Epithelial cell of proximal tubule (primary cell): ENCODE data around the gene CLIC3. TPM values are rescaled to one million over a fixed set of nuclear protein-coding genes. Genes with fewer than 3 reads are reported as not detected.

Experiments
- DNase-seq: peaks from one replicate; pipeline ENCODE4 v3.0.0-alpha.2; 2011; ENCODE audit warnings: low read depth
- H3K4me3 ChIP-seq: 2 replicates; pipeline ENCODE4 v1.5.1; 2011; ENCODE audit warnings: low read depth, mild to moderate bottlenecking, low read length
- CTCF ChIP-seq: conservative IDR thresholded peaks from 2 replicates; pipeline ENCODE4 v1.5.1; 2012; ENCODE audit warnings: low read depth, mild to moderate bottlenecking, low read length
- total RNA-seq: library from RNA; depleted of rRNA; stranded (reverse); fragments of >200 nt; gene quantifications from 2 replicates; pipeline ENCODE4 v1.2.3, GENCODE V29; 2015

CLIC3 gene
- total RNA-seq, 1 donor from 2014 or later = 2.4 TPM

GRCh38 chr9:136950656-136951276 lies 45.6 kb downstream of the CLIC3 start:
- DNase-seq = no peak
- no peak for TF ChIP-seq CTCF

DNA sequence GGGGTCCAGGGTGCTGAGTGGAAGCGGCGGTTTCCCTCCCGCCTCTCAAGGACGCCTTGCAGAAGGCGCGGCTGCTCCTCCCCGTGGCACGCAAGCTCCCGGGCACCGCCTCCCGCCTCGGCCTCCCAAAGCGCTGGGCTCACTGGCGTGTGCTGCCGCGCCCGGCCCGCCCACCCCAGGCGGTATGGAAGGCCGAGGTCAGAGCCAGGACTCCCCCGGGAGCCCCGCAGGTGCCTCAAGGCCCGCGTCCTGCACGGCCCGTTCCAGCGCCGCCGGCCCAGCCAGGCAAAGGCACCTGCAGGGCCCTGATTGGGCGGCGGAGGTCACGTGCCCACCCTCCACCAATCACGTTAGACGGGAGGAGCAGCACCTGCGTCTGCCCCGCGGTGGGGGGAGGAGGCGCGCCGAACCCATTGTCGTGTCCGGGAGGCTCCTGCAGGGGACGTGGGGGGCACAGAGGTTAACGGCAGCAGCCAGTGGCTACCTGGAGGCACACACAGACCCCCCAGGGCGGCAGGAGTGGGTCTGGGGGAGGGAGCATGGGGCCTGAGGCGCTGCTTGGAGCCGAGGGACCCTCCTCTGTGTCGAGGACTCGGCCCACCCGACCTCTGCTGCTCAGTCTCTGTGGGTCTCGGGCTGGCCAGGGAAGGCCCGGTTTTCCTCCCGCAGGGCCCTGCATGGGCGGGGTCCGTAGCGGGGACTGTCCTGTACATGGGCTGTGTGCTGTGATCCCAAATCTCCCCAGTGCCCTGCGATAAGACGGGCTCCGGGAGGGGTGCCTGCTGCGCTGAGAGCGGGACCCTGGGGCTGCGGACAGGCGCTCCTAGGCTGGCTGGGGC lies 46.3 kb downstream of the CLIC3 start:
- TF ChIP-seq CTCF = no peak
- peak overlapping the region; percentile 77 for H3K4me3 ChIP-seq
- no peak for DNase-seq

More at GRCh38 chr9:136950656-136951276, 45.6 kb downstream of the CLIC3 start:
- H3K4me3 ChIP-seq = peak overlapping the region; percentile 77

DNA sequence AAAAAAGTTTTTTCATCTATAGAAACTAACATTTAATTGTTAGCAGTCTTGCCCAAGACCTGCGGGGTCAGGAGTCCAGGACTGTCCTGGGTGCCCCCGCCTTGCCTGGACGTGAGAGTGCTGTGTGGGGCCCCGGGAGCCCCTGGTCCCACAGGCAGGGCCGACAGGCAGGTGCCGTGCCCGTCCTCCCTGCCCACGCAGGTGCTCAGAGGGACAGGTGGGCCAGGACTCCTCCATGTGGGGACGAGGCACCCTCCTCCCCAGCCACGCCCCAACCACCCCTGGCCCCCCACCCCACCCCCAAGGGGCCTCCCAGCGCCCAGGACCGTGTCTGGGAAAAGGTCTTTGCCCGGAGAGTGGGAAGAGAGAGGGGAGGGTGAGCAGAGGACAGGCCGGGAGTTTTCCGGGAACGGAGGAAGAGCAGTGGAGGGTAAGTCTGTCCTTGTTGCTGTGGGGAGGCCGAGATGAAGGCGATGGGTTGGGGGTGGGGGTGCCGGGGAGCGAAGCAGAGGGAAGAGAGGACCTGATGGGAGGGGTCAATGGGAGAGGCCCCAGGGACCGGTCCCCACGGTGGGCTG lies 47.0 kb downstream of the CLIC3 start:
- no peak for TF ChIP-seq CTCF
- no peak for DNase-seq
- H3K4me3 ChIP-seq = peak overlapping the region; percentile 77

DNA sequence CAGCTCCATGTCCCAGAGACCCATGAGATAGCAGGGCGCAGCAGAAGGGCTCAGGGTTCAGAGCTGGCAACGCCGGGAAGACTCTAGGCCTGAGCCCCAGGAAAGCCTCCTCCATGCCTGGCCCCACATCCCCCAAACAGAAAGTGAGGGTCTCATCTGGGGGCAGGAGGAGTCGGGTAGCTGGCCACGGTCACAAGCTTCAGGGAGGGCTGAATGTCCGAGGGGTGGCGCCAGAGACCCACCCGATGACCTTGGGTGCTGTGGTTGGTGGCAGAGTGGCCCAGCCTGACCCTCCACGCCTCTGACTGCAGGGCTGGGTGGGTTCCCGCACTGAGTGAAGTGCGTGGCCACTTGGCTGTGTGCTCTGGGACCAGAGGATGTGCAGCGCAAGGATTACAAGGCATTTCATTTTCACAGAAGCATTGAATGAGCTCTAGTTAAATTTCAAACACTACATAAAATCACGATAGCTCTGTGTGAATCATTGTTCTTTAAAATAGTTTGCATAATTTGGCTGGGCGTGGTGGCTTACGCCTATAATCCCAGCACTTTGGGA lies 48.3 kb downstream of the CLIC3 start:
- H3K4me3 ChIP-seq = no peak overlapping the region
- no peak for DNase-seq
- TF ChIP-seq CTCF = peak; percentile 58

DNA sequence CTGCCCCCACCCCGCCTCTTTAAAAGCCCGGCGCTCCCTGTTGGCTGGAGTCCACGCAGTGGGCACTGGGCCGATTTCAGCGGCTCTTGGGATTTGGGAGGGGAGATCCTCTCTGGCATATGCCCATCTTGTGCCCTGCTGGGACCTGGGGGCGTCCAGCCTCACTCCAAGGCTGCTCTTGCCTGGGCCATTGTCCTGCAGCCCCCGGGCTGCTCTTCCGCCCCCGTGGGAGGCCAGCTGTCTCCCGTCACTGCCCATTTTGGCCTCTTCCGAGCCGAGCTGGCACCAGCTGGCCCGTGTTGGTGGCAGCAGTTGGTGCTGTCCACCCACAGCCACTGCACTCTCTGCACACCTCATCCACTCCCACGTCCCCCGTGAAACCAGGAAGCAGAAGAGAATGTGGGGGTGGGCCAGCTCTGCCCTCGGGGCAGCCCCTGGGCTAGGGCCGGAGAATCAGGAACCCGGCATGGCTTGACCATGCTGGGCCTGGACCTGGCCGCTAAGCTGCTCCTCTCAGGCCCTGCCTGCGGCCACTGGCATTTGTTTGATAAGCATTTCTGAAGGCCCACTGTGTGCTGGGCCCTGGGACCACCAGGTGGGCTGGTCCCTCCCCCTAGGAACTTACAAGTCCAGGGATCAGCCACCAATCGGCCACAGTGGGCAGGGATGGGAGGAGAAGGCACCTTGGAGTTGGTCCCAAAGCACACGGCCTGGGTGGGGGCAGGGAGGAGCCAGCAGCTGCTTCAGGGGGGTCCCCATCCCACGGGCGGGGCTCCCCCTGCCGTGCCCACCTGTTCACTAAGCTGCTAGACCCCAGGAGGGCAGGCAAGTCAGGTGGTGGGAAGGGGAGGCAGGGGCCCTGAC lies 49.1 kb downstream of the CLIC3 start:
- TF ChIP-seq CTCF = no peak
- no peak for DNase-seq
- H3K4me3 ChIP-seq = no peak overlapping the region

DNA sequence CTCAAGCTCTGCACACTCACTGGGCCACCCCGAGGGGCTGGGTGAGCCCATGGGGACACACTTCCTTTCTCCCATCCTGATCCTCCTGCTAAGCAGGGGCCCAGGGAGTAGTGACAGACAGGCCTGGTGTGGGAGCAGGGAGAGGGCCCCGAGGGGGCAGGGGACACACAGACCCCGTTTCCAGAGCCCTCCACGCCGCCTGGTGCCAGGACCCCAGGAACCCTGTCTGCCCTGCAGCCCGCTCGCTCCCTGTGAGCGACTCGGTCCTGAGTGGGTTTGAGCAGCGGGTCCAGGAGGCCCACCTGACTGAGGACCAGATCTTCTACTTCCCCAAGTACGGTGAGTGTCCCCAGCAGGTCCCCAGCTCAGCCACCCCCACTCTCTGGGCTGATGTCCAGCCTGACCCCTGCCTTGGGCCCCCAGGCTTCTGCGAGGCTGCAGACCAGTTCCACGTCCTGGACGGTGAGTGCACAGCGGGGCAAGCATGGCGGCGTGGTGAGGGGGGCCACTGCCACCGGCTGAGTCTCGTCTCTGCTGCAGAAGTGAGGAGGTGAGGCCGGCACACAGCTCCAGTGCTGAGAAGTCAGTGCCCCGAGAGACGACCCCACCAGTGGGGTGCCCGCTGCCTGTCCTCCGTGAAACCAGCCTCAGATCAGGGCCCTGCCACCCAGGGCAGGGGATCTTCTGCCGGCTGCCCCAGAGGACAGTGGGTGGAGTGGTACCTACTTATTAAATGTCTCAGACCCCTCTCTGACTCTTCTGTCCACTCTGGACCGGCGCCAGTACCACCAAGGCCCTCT lies 49.9 kb downstream of the CLIC3 start:
- H3K4me3 ChIP-seq = no peak overlapping the region
- TF ChIP-seq CTCF = no peak
- DNase-seq = no peak
